Neural cell (in vitro differentiated cells): Measurements from ENCODE around the gene EXOC1. TPM values are rescaled to one million over a fixed set of nuclear protein-coding genes. Genes with fewer than 3 reads are reported as not detected.

Experiments
- H2AFZ ChIP-seq: fragments of 200-600, 300-800 bp; sonication (generic), shearing (Covaris generic); 2 replicates; pipeline ENCODE4 v1.6.0; 2014; ENCODE audit warnings: low read depth, mild to moderate bottlenecking, antibody characterized with exemption, low read length, moderate library complexity
- H3F3A ChIP-seq: fragments of 200-600 bp; shearing (Covaris generic); 2 replicates; pipeline ENCODE4 v1.6.1; 2016; ENCODE audit warnings: mild to moderate bottlenecking, moderate library complexity, mixed read lengths, antibody characterized with exemption, low read length; ENCODE audit not compliant: insufficient read depth, poor library complexity, severe bottlenecking
- H3K27ac ChIP-seq: fragments of 200-600, 300-800 bp; sonication (generic), shearing (Covaris generic); 2 replicates; pipeline ENCODE4 v1.5.1; 2014; ENCODE audit warnings: mild to moderate bottlenecking, low read length, moderate library complexity
- H3K27me3 ChIP-seq: fragments of 300-800, 200-600 bp; sonication (generic), shearing (Covaris generic); 2 replicates; pipeline ENCODE4 v1.6.0; 2014; ENCODE audit warnings: mild to moderate bottlenecking, low read depth, low read length, moderate library complexity; ENCODE audit not compliant: insufficient read depth
- H3K36me3 ChIP-seq: fragments of 300-800, 200-600 bp; sonication (generic), shearing (Covaris generic); 2 replicates; pipeline ENCODE4 v1.5.1; 2014; ENCODE audit warnings: mild to moderate bottlenecking, antibody characterized with exemption, low read length, moderate library complexity; ENCODE audit not compliant: insufficient read depth
- H3K4me2 ChIP-seq: fragments of 300-800, 200-600 bp; sonication (generic), shearing (Covaris generic); 2 replicates; pipeline ENCODE4 v1.6.0; 2014; ENCODE audit warnings: mild to moderate bottlenecking, low read length
- H3K4me3 ChIP-seq: fragments of 300-800, 200-600 bp; sonication (generic), shearing (Covaris generic); 2 replicates; pipeline ENCODE4 v1.5.1; 2014; ENCODE audit warnings: mild to moderate bottlenecking, low read length, moderate library complexity
- H3K79me2 ChIP-seq: fragments of 200-600 bp; shearing (Covaris generic); replicated peaks from 2 replicates; pipeline ENCODE4 v1.6.0; 2014; ENCODE audit warnings: mild to moderate bottlenecking, low read length, moderate library complexity; ENCODE audit not compliant: insufficient read depth
- H3K9ac ChIP-seq: fragments of 300-800, 200-600 bp; sonication (generic), shearing (Covaris generic); 2 replicates; pipeline ENCODE4 v1.6.1; 2016; ENCODE audit warnings: mild to moderate bottlenecking, low read length, mixed read lengths
- H3K9me2 ChIP-seq: fragments of 200-600 bp; shearing (Covaris generic); 2 replicates; pipeline ENCODE4 v1.6.1; 2016; ENCODE audit warnings: mild to moderate bottlenecking, low read length, mixed read lengths; ENCODE audit not compliant: insufficient read depth
- H3K9me3 ChIP-seq: fragments of 200-600, 300-800 bp; sonication (generic), shearing (Covaris generic); 2 replicates; pipeline ENCODE4 v1.6.1; 2016; ENCODE audit warnings: mild to moderate bottlenecking, mixed run types, low read length, moderate library complexity, mixed read lengths
- H4K20me1 ChIP-seq: fragments of 200-600 bp; shearing (Covaris generic); 2 replicates; pipeline ENCODE4 v1.6.1; 2016; ENCODE audit warnings: mild to moderate bottlenecking, mixed run types; ENCODE audit not compliant: insufficient read depth
- CTCF ChIP-seq: fragments of 450-650 bp; IDR thresholded peaks from 2 replicates; pipeline ENCODE4 v1.5.1; 2014; ENCODE audit warnings: antibody characterized with exemption, mild to moderate bottlenecking, moderate library complexity; ENCODE audit not compliant: poor library complexity, severe bottlenecking
- EP300 ChIP-seq: fragments of 450-650 bp; conservative IDR thresholded peaks from 2 replicates; pipeline ENCODE4 v1.6.1; 2014; ENCODE audit warnings: antibody characterized with exemption, mild to moderate bottlenecking, moderate library complexity; ENCODE audit not compliant: poor library complexity, severe bottlenecking
- EZH2 ChIP-seq: fragments of 200-600, 300-800 bp; shearing (Covaris generic), sonication (generic); IDR thresholded peaks from 2 replicates; pipeline ENCODE4 v1.6.1; 2014; ENCODE audit warnings: antibody characterized with exemption, low read length, borderline replicate concordance, mild to moderate bottlenecking; ENCODE audit not compliant: insufficient read depth, poor library complexity, severe bottlenecking
- MXI1 ChIP-seq: fragments of 450-650 bp; conservative IDR thresholded peaks from 2 replicates; pipeline ENCODE4 v1.6.1; 2014; ENCODE audit warnings: antibody characterized with exemption, mild to moderate bottlenecking; ENCODE audit not compliant: poor library complexity, severe bottlenecking
- POLR2AphosphoS5 ChIP-seq: IDR thresholded peaks from 2 replicates; pipeline ENCODE4 v1.6.1; 2012
- RAD21 ChIP-seq: fragments of 450-650 bp; conservative IDR thresholded peaks from 2 replicates; pipeline ENCODE4 v1.6.1; 2014; ENCODE audit warnings: antibody characterized with exemption, mild to moderate bottlenecking, moderate library complexity
- REST ChIP-seq: IDR thresholded peaks from 2 replicates; pipeline ENCODE4 v1.6.1; 2012; ENCODE audit warnings: borderline replicate concordance
- SMC3 ChIP-seq: fragments of 450-650 bp; conservative IDR thresholded peaks from 2 replicates; pipeline ENCODE4 v1.6.1; 2014; ENCODE audit warnings: antibody characterized with exemption, mild to moderate bottlenecking, moderate library complexity; ENCODE audit not compliant: poor library complexity
- TAF1 ChIP-seq: IDR thresholded peaks from 2 replicates; pipeline ENCODE4 v1.6.1; 2012; ENCODE audit warnings: low read depth
- polyA plus RNA-seq: library from polyadenylated mRNA; depleted of rRNA; stranded (reverse); fragments of >200 nt; gene quantifications from 2 replicates; pipeline ENCODE4 v1.2.3, GENCODE V29; 2014

Gene EXOC1
- polyA plus RNA-seq, 1 donor from 2014 or later = 106 TPM

GRCh38 chr4:55864577-55865223 is 11.3 kb downstream of the EXOC1 start:
- Histone ChIP-seq H3F3A (no peaks in the 10 kb centered on the region), H3K4me3 (no peak overlapping the region), H3K79me2 (peaks cover 4% of the 10 kb centered on the region), H3K4me2 (no peak overlapping the region), H3K9ac (no peak overlapping the region), H3K27ac (no peak overlapping the region), H2AFZ (no peak overlapping the region), H3K27me3 (no peaks in the 10 kb centered on the region), H3K9me3 (no peaks in the 10 kb centered on the region), H3K9me2 (no peaks in the 10 kb centered on the region), H3K36me3 (peaks cover 10% of the 10 kb centered on the region), H4K20me1 (no peaks in the 10 kb centered on the region)
- TF ChIP-seq MXI1 (no peak), POLR2AphosphoS5 (no peak), SMC3 (no peak), EZH2 (no peak), EP300 (no peak), CTCF (no peak), RAD21 (no peak), TAF1 (no peak), REST (no peak)

GRCh38 chr4:55865228-55865806 is 11.9 kb downstream of the EXOC1 start:
- H3K9ac ChIP-seq = no peak overlapping the region
- no peak overlapping the region for H3K4me2 ChIP-seq
- H4K20me1 ChIP-seq = no peaks in the 10 kb centered on the region
- H3K4me3 ChIP-seq = no peak overlapping the region
- H3F3A ChIP-seq = no peaks in the 10 kb centered on the region
- H3K27me3 ChIP-seq = no peaks in the 10 kb centered on the region
- peaks cover 14% of the 10 kb centered on the region for H3K36me3 ChIP-seq
- TF ChIP-seq EZH2 = no peak
- no peak for TF ChIP-seq POLR2AphosphoS5
- no peak for TF ChIP-seq RAD21
- no peak for TF ChIP-seq CTCF
- TF ChIP-seq EP300 = no peak
- TF ChIP-seq TAF1 = no peak
- TF ChIP-seq SMC3 = no peak
- TF ChIP-seq MXI1 = no peak
- no peak for TF ChIP-seq REST
- H3K79me2 ChIP-seq = peaks cover under 1% of the 10 kb centered on the region
- no peaks in the 10 kb centered on the region for H3K9me3 ChIP-seq
- H2AFZ ChIP-seq = no peak overlapping the region
- H3K27ac ChIP-seq = no peak overlapping the region
- H3K9me2 ChIP-seq = no peaks in the 10 kb centered on the region
